HepG2 (cell line): Measurements from ENCODE around the gene NDUFS7.

Experiments used
- GABPA ChIP-seq, 2 experiments: IDR thresholded peaks; 2 replicates each; pipeline ENCODE4 v1.6.1; 2011 to 2016; ENCODE audit warnings: low read depth in 2 of 2, low read length in 1 of 2, missing biosample characterization in 1 of 2, missing genetic modification characterization in 1 of 2
- KAT2B ChIP-seq: fragments of 150-350 bp; IDR thresholded peaks from 2 replicates; pipeline ENCODE4 v1.6.1; 2014; ENCODE audit warnings: low read depth, low read length, borderline replicate concordance
- KLF11 ChIP-seq: IDR thresholded peaks from 2 replicates; pipeline ENCODE4 v1.6.1; 2016; ENCODE audit warnings: missing compliant biosample characterization
- KLF9 ChIP-seq: IDR thresholded peaks from 2 replicates; pipeline ENCODE4 v1.6.1; 2016; ENCODE audit warnings: low read depth
- REL ChIP-seq: sonication (generic); formaldehyde crosslinking; conservative IDR thresholded peaks from 2 replicates; pipeline ENCODE4 v1.8.0; 2022; ENCODE audit warnings: mild to moderate bottlenecking, missing genetic modification reagents, moderate library complexity
- RNF2 ChIP-seq: fragments of 450-650 bp; conservative IDR thresholded peaks from 2 replicates; pipeline ENCODE4 v1.6.1; 2016; ENCODE audit warnings: low read depth
- SMARCE1 ChIP-seq: fragments of 450-650 bp; IDR thresholded peaks from 2 replicates; pipeline ENCODE4 v1.6.1; 2017; ENCODE audit warnings: borderline replicate concordance
- TAF15 ChIP-seq: fragments of 200-400 bp; formaldehyde crosslinking; IDR thresholded peaks from one replicate; pipeline ENCODE4 v1.6.1; 2018; ENCODE audit warnings: mild to moderate bottlenecking, low read depth, low read length; ENCODE audit not compliant: poor library complexity, severe bottlenecking
- TBX3 ChIP-seq: fragments of 450-650 bp; IDR thresholded peaks from 2 replicates; pipeline ENCODE4 v1.6.1; 2017; ENCODE audit warnings: antibody characterized with exemption, mild to moderate bottlenecking, inconsistent platforms, borderline replicate concordance
- TCF12 ChIP-seq, 2 experiments: fragments of 450-650 bp in 1 of 2; sonication (generic) in 1 of 2; formaldehyde crosslinking in 1 of 2; IDR thresholded peaks; 2 replicates each; pipeline versions ENCODE4 v1.6.1 to v1.8.0; 2017 to 2022; ENCODE audit warnings: antibody characterized with exemption in 1 of 2, mild to moderate bottlenecking in 1 of 2, missing genetic modification reagents in 1 of 2, moderate library complexity in 1 of 2
- ZFP1 ChIP-seq: IDR thresholded peaks from 2 replicates; pipeline ENCODE4 v1.6.1; 2016
- ZNF382 ChIP-seq: sonication (generic); formaldehyde crosslinking; IDR thresholded peaks from 2 replicates; pipeline ENCODE4 v1.5.0; 2020; ENCODE audit warnings: missing genetic modification reagents, mild to moderate bottlenecking, borderline replicate concordance
- TF ChIP-seq, protein P1 (sequence below): sonication (generic); formaldehyde crosslinking; IDR thresholded peaks from 2 replicates; pipeline ENCODE4 v1.5.0; 2020; ENCODE audit warnings: mild to moderate bottlenecking, missing genetic modification reagents, moderate library complexity
- TF ChIP-seq, protein P2 (sequence below): sonication (generic); formaldehyde crosslinking; IDR thresholded peaks from 2 replicates; pipeline ENCODE4 v1.5.1; 2020; ENCODE audit warnings: mild to moderate bottlenecking, missing genetic modification reagents, moderate library complexity

DNA sequence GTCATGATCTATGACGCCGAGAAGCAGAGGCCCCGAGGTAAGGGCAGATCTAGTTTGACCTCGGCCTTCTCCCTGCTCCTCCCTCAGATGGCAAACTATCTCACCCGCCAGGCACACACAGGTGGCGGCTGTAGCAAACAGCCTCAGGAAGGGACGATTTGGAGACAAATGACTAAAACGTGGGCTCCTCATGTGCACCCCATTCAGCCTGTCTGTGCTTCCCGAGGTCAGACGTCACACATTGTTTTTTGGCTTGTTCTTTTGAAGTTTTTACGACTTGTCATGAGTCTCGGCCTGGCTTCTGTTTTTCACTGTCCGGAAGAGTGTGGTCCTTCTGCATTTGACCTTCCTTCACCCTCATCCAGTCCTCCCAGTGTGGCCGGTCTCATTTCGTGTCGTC lies 38.7 kb downstream of the NDUFS7 start:
- TF ChIP-seq ZFP1 (CRISPR knock-in tag) (no peak), TBX3 (no peak), REL (no peak), SMARCE1 (no peak), ZNF382 (CRISPR knock-in tag) (no peak), KLF11 (CRISPR knock-in tag) (no peak), KAT2B (no peak), KLF9 (CRISPR knock-in tag) (no peak), TCF12 (IDR thresholded peaks at IDR 0.05) (no peak), TCF12 (CRISPR knock-in tag; IDR thresholded peaks at IDR 0.05) (no peak), GABPA (IDR thresholded peaks at IDR 0.05; ENCODE audit: low read depth, low read length) (no peak), GABPA (CRISPR knock-in tag; IDR thresholded peaks at IDR 0.05; ENCODE audit: low read depth) (no peak), TAF15 (no peak), RNF2 (no peak)
- TF ChIP-seq, protein P1, sequence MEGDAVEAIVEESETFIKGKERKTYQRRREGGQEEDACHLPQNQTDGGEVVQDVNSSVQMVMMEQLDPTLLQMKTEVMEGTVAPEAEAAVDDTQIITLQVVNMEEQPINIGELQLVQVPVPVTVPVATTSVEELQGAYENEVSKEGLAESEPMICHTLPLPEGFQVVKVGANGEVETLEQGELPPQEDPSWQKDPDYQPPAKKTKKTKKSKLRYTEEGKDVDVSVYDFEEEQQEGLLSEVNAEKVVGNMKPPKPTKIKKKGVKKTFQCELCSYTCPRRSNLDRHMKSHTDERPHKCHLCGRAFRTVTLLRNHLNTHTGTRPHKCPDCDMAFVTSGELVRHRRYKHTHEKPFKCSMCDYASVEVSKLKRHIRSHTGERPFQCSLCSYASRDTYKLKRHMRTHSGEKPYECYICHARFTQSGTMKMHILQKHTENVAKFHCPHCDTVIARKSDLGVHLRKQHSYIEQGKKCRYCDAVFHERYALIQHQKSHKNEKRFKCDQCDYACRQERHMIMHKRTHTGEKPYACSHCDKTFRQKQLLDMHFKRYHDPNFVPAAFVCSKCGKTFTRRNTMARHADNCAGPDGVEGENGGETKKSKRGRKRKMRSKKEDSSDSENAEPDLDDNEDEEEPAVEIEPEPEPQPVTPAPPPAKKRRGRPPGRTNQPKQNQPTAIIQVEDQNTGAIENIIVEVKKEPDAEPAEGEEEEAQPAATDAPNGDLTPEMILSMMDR (CRISPR knock-in tag), result no peak
- TF ChIP-seq, protein P2, sequence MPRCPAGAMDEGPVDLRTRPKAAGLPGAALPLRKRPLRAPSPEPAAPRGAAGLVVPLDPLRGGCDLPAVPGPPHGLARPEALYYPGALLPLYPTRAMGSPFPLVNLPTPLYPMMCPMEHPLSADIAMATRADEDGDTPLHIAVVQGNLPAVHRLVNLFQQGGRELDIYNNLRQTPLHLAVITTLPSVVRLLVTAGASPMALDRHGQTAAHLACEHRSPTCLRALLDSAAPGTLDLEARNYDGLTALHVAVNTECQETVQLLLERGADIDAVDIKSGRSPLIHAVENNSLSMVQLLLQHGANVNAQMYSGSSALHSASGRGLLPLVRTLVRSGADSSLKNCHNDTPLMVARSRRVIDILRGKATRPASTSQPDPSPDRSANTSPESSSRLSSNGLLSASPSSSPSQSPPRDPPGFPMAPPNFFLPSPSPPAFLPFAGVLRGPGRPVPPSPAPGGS (CRISPR knock-in tag), result no peak
